GM19372 (cell line): Measurements from ENCODE around the gene MS4A13.
"Not testable (repeated sequence)": the region's sequence is repeated elsewhere in the genome, so short reads cannot be mapped to it uniquely, and the experiment has no call there.

Experiments
- ATAC-seq: cut with Tn5 transposase; IDR thresholded peaks from one replicate; pipeline ENCODE4 v1.9.1; 2021; ENCODE audit warnings: mild to moderate bottlenecking, low read depth, moderate library complexity; ENCODE audit not compliant: unreplicated experiment

MS4A13 gene

GRCh38 chr11:60528934-60529333 is 13.7 kb downstream of the MS4A13 start:
- peak; percentile 53 for ATAC-seq

- ATAC-seq: no peak
Measured at GRCh38 chr11:60530454-60531100, 15.4 kb downstream of the MS4A13 start.

DNA sequence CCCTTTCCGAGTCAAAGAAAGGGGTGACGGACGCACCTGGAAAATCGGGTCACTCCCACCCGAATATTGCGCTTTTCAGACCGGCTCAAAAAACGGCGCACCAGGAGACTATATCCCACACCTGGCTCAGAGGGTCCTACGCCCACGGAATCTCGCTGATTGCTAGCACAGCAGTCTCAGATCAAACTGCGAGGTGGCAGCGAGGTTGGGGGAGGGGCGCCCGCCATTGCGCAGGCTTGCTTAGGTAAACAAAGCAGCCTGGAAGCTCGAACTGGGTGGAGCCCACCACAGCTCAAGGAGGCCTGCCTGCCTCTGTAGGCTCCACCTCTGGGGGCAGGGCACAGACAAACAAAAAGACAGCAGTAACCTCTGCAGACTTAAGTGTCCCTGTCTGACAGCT is 17.2 kb downstream of the MS4A13 start:
- not testable (repeated sequence) for ATAC-seq

GRCh38 chr11:60538627-60539026 is 23.4 kb downstream of the MS4A13 start:
- not testable (repeated sequence) for ATAC-seq

DNA sequence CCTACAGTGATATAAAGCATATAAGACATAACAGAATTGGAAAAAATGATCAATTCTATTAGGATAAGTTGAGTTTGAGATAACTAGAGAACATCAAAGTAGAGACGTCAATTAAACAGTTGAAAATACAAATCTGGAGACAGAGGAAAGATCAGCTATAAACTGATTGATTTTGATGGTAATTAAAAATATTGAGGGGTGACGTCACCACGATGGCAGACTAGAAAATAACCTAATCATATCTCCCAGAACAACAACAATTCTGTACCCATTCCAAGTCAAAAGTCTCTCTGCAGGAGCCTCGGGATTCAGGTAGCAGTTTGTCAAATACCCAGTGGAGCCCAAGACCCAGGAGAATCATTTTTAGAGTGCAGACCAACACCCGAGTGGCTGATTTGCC is 28.9 kb downstream of the MS4A13 start:
- no peak for ATAC-seq

DNA sequence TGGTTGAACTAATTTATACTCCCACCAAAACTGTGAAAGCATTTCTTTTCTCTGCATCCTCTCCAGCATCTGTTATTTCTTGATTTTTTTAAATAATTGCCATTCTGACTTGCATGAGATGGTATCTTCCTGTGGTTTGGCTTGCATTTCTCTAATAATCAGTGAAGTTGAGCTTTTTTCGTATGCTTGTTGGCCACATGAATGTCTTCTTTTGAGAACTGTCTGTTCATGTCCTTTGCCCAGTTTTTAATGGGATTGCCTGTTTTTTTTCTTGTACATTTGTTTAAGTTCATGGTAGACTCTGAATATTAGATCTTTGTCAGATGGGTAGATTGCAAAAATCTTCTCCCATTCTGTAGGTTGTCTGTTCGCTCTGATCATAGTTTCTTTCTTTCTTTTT is 46.1 kb downstream of the MS4A13 start:
- no peak for ATAC-seq

- ATAC-seq: no peak
Measured at GRCh38 chr11:60563553-60564235, 48.5 kb downstream of the MS4A13 start.

DNA sequence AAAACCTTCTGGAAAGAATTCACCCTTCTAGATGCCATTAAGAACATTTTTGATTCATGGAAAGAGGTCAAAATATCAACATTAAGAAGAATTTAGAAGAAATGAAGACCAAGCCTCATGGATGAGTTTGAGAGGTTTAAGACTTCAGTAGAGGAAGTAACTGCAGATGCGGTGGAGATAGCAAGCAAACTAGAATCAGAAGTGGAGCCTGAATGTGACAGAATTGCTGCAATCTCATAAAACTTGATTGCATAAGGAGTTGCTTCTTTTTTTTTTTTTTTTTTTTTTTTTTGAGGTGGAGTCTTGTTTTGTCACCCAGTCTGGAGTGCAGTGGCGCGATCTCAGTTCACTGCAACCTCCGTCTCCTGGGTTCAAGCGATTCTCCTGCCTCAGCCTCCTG is 51.6 kb downstream of the MS4A13 start:
- no peak for ATAC-seq

GRCh38 chr11:60570970-60571369 is 55.8 kb downstream of the MS4A13 start:
- ATAC-seq: no peak

GRCh38 chr11:60589611-60590010 is 74.4 kb downstream of the MS4A13 start:
- no peak for ATAC-seq
